HEK293T (cell line): ENCODE results near the gene PAQR4.

ENCODE experiments used
- ARNT ChIP-seq: fragments of 450-650 bp; IDR thresholded peaks from 2 replicates; pipeline ENCODE4 v1.6.1; 2017; ENCODE audit warnings: mild to moderate bottlenecking
- FOXA1 ChIP-seq: fragments of 450-650 bp; IDR thresholded peaks from 2 replicates; pipeline ENCODE4 v1.6.1; 2016; ENCODE audit warnings: mild to moderate bottlenecking
- FOXK2 ChIP-seq: fragments of 450-650 bp; IDR thresholded peaks from 2 replicates; pipeline ENCODE4 v1.6.1; 2016; ENCODE audit warnings: mild to moderate bottlenecking
- SP1 ChIP-seq: fragments of 450-650 bp; IDR thresholded peaks from 2 replicates; pipeline ENCODE4 v1.6.1; 2017
- TARDBP ChIP-seq: fragments of 450-650 bp; IDR thresholded peaks from 2 replicates; pipeline ENCODE4 v1.6.1; 2016

- TF ChIP-seq TARDBP (no peak), SP1 (no peak), ARNT (no peak), FOXK2 (no peak), FOXA1 (no peak)
Observed at GRCh38 chr16:3007957-3008689, 39.0 kb downstream of the PAQR4 start.
